Spleen (tissue), 7 donors: ENCODE data around the gene NPTN.

ENCODE experiments used
- POLR2AphosphoS5 ChIP-seq, 3 donors: sonication (generic); formaldehyde crosslinking; IDR thresholded peaks; one replicate each; pipeline ENCODE4 v1.5.1; 2017; ENCODE audit warnings: antibody characterized with exemption in 3 of 3
- TF ChIP-seq, protein P1 (sequence below), 11 experiments: fragments of 200-600 bp in 7 of 11; fragments of 450-650 bp in 4 of 11; sonication (generic) in 4 of 11; IDR thresholded peaks in 8 of 11; conservative IDR thresholded peaks in 3 of 11; 1 replicate in 7 of 11; 2 replicates in 4 of 11; pipeline versions ENCODE4 v1.4.0 to v1.8.0; 2016 to 2021; ENCODE audit warnings: antibody characterized with exemption in 11 of 11, inconsistent platforms in 4 of 11, mild to moderate bottlenecking in 1 of 11
- donor health status: DM: no; HTN: no; CAD: no; lungs with moderate emphysema.
- donor health status: DM: no; HTN: no; CAD: no.
- donor health status: DM: no; HTN: no; CAD: no.

DNA sequence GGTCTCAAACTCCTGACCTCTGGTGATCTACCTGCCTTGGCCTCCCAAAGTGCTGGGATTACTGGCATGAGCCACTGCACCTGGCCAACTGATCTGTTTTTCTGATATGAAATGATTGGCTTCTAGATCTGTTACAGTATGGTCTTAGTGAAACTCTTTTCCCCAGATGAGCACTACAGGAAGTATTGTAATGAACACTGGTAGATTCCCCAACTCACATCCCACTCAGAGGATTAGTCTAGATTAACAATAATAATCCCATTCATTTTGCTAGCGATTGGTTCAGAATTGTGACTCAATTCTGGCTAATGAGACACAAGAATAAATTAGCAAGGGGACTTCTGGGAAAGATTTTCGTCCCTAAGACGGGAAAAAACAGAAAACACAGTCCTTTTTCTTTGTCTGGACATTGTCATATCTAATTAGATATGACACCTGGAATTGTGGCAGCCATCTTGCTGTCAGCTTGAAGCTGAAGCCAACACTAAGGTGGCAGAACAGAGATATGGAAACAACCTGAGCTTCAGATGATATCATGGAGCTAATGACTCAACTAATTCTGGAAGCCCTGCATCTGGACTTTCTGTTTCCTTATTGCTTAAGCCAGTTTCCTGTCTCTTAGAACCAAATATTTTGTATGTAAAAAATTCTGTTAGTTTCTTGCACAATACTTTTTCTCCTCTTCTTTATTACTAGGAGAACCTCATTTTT is 17.4 kb upstream of the NPTN start:
- TF ChIP-seq, protein P1, sequence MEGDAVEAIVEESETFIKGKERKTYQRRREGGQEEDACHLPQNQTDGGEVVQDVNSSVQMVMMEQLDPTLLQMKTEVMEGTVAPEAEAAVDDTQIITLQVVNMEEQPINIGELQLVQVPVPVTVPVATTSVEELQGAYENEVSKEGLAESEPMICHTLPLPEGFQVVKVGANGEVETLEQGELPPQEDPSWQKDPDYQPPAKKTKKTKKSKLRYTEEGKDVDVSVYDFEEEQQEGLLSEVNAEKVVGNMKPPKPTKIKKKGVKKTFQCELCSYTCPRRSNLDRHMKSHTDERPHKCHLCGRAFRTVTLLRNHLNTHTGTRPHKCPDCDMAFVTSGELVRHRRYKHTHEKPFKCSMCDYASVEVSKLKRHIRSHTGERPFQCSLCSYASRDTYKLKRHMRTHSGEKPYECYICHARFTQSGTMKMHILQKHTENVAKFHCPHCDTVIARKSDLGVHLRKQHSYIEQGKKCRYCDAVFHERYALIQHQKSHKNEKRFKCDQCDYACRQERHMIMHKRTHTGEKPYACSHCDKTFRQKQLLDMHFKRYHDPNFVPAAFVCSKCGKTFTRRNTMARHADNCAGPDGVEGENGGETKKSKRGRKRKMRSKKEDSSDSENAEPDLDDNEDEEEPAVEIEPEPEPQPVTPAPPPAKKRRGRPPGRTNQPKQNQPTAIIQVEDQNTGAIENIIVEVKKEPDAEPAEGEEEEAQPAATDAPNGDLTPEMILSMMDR (IDR thresholded peaks at IDR 0.05 in 8 of 11, conservative IDR thresholded peaks at IDR 0.05 in 3 of 11) = no peak
- TF ChIP-seq POLR2AphosphoS5 (IDR thresholded peaks at IDR 0.05) = no peak
